Measurements from ENCODE around the gene ZDHHC7. TPM values are rescaled to one million over a fixed set of nuclear protein-coding genes. Genes with fewer than 3 reads are reported as not detected.

ZDHHC7 gene
- total RNA-seq, 3 donors from 2014 or later = 38.7 to 69.6 (median 41.1) TPM

- TF ChIP-seq POLR2AphosphoS5 (IDR thresholded peaks at IDR 0.05) (no peak), POLR2A (IDR thresholded peaks at IDR 0.05) (no peak)
- TF ChIP-seq, protein P1, sequence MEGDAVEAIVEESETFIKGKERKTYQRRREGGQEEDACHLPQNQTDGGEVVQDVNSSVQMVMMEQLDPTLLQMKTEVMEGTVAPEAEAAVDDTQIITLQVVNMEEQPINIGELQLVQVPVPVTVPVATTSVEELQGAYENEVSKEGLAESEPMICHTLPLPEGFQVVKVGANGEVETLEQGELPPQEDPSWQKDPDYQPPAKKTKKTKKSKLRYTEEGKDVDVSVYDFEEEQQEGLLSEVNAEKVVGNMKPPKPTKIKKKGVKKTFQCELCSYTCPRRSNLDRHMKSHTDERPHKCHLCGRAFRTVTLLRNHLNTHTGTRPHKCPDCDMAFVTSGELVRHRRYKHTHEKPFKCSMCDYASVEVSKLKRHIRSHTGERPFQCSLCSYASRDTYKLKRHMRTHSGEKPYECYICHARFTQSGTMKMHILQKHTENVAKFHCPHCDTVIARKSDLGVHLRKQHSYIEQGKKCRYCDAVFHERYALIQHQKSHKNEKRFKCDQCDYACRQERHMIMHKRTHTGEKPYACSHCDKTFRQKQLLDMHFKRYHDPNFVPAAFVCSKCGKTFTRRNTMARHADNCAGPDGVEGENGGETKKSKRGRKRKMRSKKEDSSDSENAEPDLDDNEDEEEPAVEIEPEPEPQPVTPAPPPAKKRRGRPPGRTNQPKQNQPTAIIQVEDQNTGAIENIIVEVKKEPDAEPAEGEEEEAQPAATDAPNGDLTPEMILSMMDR (IDR thresholded peaks at IDR 0.05) = no peak
- no peak for DNase-seq (ENCODE audit: low spot score in 2 of 2)
- Histone ChIP-seq H3K27ac (peak overlapping the region; percentile 83 to 85), H3K4me3 (peak overlapping the region in 2 of 3 donors; percentile 30 to 51), H3K4me1 (peaks cover 10 to 24% of the 10 kb centered on the region in 2 donors), H3K36me3 (no peaks in the 10 kb centered on the region), H3K9me3 (no peaks in the 10 kb centered on the region), H3K27me3 (no peaks in the 10 kb centered on the region)
- intact Hi-C loops (cut with DNase I; ENCODE audit: low total_unique reads) = no loop called here
Measured at GRCh38 chr16:85002608-85003007, 8.7 kb downstream of the ZDHHC7 start.

GRCh38 chr16:85002099-85002541, 9.2 kb downstream of the ZDHHC7 start:
- DNase-seq (ENCODE audit: low spot score in 2 of 2) = no peak
- H3K9me3 ChIP-seq = no peaks in the 10 kb centered on the region
- H3K27me3 ChIP-seq = no peaks in the 10 kb centered on the region
- intact Hi-C loops (cut with DNase I; ENCODE audit: low total_unique reads) = no loop called here
- peak overlapping the region; percentile 83 to 85 for H3K27ac ChIP-seq
- H3K4me1 ChIP-seq = peaks cover 10 to 24% of the 10 kb centered on the region in 2 donors
- TF ChIP-seq, protein P1 (IDR thresholded peaks at IDR 0.05) = no peak
- no peak for TF ChIP-seq POLR2AphosphoS5 (IDR thresholded peaks at IDR 0.05)
- no peak for TF ChIP-seq POLR2A (IDR thresholded peaks at IDR 0.05)
- peak overlapping the region in 2 of 3 donors; percentile 30 to 51 for H3K4me3 ChIP-seq
- no peaks in the 10 kb centered on the region for H3K36me3 ChIP-seq

GRCh38 chr16:84999857-85000480, 11.4 kb downstream of the ZDHHC7 start:
- H3K9me3 ChIP-seq = no peaks in the 10 kb centered on the region
- H3K27ac ChIP-seq = peak overlapping the region; percentile 45 to 83
- intact Hi-C loops (cut with DNase I; ENCODE audit: low total_unique reads) = no loop called here
- DNase-seq (ENCODE audit: low spot score in 2 of 2) = no peak
- H3K4me3 ChIP-seq = no peak overlapping the region
- no peaks in the 10 kb centered on the region for H3K36me3 ChIP-seq
- no peaks in the 10 kb centered on the region for H3K27me3 ChIP-seq
- H3K4me1 ChIP-seq = peaks cover 6 to 13% of the 10 kb centered on the region in 2 donors
- TF ChIP-seq POLR2A (IDR thresholded peaks at IDR 0.05) (no peak), POLR2AphosphoS5 (IDR thresholded peaks at IDR 0.05) (no peak)
- TF ChIP-seq, protein P1 (IDR thresholded peaks at IDR 0.05) = no peak

DNA sequence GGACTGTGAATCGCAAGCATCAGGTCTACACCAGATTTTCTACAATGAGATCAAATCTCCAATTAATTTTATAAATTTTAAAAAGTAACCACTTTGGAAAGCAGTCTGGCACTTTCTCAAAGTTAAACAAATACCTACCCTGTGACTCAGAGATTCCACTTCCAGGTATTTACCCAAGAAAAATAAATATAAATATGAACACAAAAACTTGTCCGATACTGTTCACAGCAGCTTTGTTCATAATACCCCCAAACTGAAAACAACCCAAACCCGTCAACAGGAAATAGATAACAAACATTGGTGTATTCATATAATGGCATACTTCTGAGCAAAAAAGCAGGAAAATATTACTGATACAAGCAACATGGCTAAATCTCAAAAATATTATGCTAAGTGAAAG, 12.1 kb downstream of the ZDHHC7 start:
- Histone ChIP-seq H3K4me3 (no peak overlapping the region), H3K9me3 (no peaks in the 10 kb centered on the region), H3K27ac (peak overlapping the region; percentile 64 to 83), H3K27me3 (no peaks in the 10 kb centered on the region), H3K36me3 (no peaks in the 10 kb centered on the region), H3K4me1 (peaks cover 4 to 6% of the 10 kb centered on the region in 2 donors)
- intact Hi-C loops (cut with DNase I; ENCODE audit: low total_unique reads) = no loop called here
- TF ChIP-seq, protein P1 (IDR thresholded peaks at IDR 0.05) = no peak
- TF ChIP-seq POLR2A (IDR thresholded peaks at IDR 0.05) (no peak), POLR2AphosphoS5 (IDR thresholded peaks at IDR 0.05) (no peak)
- no peak for DNase-seq (ENCODE audit: low spot score in 2 of 2)

DNA sequence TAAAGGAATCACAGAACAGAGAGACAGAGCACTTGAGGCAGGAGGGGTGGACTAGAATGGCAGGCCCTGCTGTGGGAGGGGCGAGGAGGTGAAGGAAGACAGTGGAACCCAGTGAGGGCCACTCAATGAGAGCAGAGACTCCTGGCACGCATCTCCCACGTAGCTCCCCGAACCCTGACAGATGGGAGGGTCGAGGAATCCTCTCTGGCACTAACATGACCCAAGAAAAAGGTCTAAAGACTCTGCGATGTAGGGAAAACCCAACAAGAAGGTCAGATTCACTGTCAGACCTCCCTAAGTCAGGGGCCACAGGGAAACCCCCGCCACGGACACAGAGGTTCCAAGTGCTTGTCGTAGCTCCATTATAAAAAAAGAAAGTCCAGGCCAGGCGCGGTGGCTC, 15.0 kb downstream of the ZDHHC7 start:
- no peak for DNase-seq (ENCODE audit: low spot score in 2 of 2)
- peaks cover 4 to 6% of the 10 kb centered on the region in 2 donors for H3K4me1 ChIP-seq
- TF ChIP-seq POLR2A (IDR thresholded peaks at IDR 0.05) (no peak), POLR2AphosphoS5 (IDR thresholded peaks at IDR 0.05) (no peak)
- TF ChIP-seq, protein P1 (IDR thresholded peaks at IDR 0.05) = no peak
- peak overlapping the region; percentile 90 to 93 for H3K27ac ChIP-seq
- H3K27me3 ChIP-seq = no peaks in the 10 kb centered on the region
- H3K4me3 ChIP-seq = no peak overlapping the region
- no peaks in the 10 kb centered on the region for H3K9me3 ChIP-seq
- no peaks in the 10 kb centered on the region for H3K36me3 ChIP-seq
- intact Hi-C loops (cut with DNase I; ENCODE audit: low total_unique reads) = no loop called here
